Left lung (tissue), 10 donors: ENCODE measurements around the gene CGB2. TPM values are rescaled to one million over a fixed set of nuclear protein-coding genes. Genes with fewer than 3 reads are reported as not detected.
"Not testable (repeated sequence)": the region's sequence is repeated elsewhere in the genome, so short reads cannot be mapped to it uniquely, and the experiment has no call there.

Experiments used
- ATAC-seq: fragments of 200-7000 bp; cut with Tn5 transposase; one replicate; pipeline ENCODE4 v1.9.1; 2020; ENCODE audit warnings: moderate library complexity
- DNase-seq, 4 donors: peaks; one replicate each; pipeline ENCODE4 v3.0.0-alpha.2; 2013 to 2020
- H3K27ac ChIP-seq, 2 donors: fragments of 200-600 bp; sonication (generic) in 1 of 2; one replicate each; pipeline versions ENCODE4 v1.5.0 to v1.8.0; 2020 to 2021
- H3K27me3 ChIP-seq, 2 donors: fragments of 200-600 bp; sonication (generic) in 1 of 2; one replicate each; pipeline versions ENCODE4 v1.5.0 to v1.8.0; 2020 to 2021
- H3K36me3 ChIP-seq, 2 donors: fragments of 200-600 bp; sonication (generic) in 1 of 2; one replicate each; pipeline versions ENCODE4 v1.5.0 to v1.8.0; 2020 to 2021
- H3K4me1 ChIP-seq, 2 donors: fragments of 200-600 bp; one replicate each; pipeline ENCODE4 v1.8.0; 2021
- H3K4me3 ChIP-seq, 2 donors: fragments of 200-600 bp; sonication (generic) in 1 of 2; one replicate each; pipeline versions ENCODE4 v1.5.0 to v1.8.0; 2020 to 2021; ENCODE audit warnings: mild to moderate bottlenecking in 1 of 2
- H3K9me3 ChIP-seq, 2 donors: fragments of 200-600 bp; sonication (generic) in 1 of 2; one replicate each; pipeline versions ENCODE4 v1.5.0 to v1.8.0; 2020 to 2021
- CTCF ChIP-seq, 2 donors: fragments of 200-600 bp; sonication (generic) in 1 of 2; IDR thresholded peaks; one replicate each; pipeline versions ENCODE4 v1.5.0 to v1.8.0; 2021; ENCODE audit warnings: antibody characterized with exemption in 2 of 2
- intact Hi-C, 2 donors: fragments of 100-400 bp; cut with DNase I; formaldehyde crosslinking; loops; one replicate each; pipeline versions ENCODE4 v1.11.2 to v1.14.2; 2022
- polyA plus RNA-seq, 6 donors: library from polyadenylated mRNA; unstranded; fragments of 120-200 nt; gene quantifications; one replicate each; pipeline ENCODE4 v1.2.1, GENCODE V29; 2013; ENCODE audit not compliant: insufficient read length in 6 of 6
- total RNA-seq, 2 donors: library from RNA; stranded (reverse); fragmentation: NEBNext Ultra II Directional; extraction: Animal tissue kit (Norgen Biotek cat#: 25700); gene quantifications; one replicate each; pipeline ENCODE4 v1.2.1, GENCODE V29; 2021
- donor health status: DM: no; HTN: yes; CAD: no.
- donor health status: DM: no; HTN: no; CAD: no.

Gene CGB2
- total and polyA plus RNA-seq, 8 donors, result not detected

DNA sequence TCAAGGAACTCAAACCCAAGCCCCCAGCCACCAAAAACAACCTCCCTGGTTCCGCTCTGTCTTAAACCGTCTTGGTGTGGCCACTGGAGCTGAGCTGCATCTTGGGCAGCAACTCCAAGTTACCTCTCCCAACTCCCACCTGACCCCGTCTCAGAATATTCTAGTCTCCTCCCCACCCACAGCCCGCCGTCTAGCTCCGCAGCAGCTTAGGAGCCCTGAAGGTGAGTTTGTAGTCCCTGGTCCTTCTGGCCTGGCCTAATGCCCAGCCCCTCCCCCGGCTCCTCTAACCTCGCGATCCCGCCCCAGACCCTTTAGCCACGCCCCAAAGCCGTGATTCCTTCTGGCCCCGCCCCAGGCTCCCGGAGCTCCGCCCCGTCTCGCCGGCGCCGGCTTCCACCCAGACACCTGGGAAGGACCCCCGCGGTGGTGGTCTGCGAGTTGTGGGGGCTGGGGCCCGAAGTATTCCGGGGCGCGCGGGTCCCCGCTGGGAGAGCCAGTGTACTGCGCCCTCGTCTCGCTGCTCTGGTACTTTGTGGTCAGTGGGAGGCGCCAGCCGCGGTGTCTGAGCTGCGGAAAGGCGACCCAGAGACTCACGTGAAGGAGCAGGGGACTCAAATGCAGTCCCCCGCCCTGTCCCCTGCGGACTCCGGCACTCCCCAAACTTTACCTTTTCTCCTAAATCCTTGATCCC lies 12.3 kb upstream of the CGB2 start:
- intact Hi-C loops, result no loop called here
- TF ChIP-seq CTCF (IDR thresholded peaks at IDR 0.05), result no peak
- peak overlapping the region; percentile 28 to 43 for H3K4me3 ChIP-seq
- no peak overlapping the region for H3K27ac ChIP-seq
- no peaks in the 10 kb centered on the region for H3K9me3 ChIP-seq
- DNase-seq (peak in 2 of 4 donors; percentile 83 to 90), ATAC-seq (peak; percentile 88)
- H3K36me3 ChIP-seq, result peaks cover 0 to 21% of the 10 kb centered on the region in 2 donors
- peaks cover 11 to 23% of the 10 kb centered on the region in 2 donors for H3K4me1 ChIP-seq
- peaks cover 0 to 43% of the 10 kb centered on the region in 2 donors for H3K27me3 ChIP-seq

GRCh38 chr19:49020342-49020741 lies 11.3 kb upstream of the CGB2 start:
- Histone ChIP-seq H3K36me3 (peaks cover 0 to 12% of the 10 kb centered on the region in 2 donors), H3K9me3 (no peaks in the 10 kb centered on the region), H3K27me3 (peaks cover 0 to 43% of the 10 kb centered on the region in 2 donors), H3K4me3 (no peak overlapping the region), H3K4me1 (peaks cover 11 to 23% of the 10 kb centered on the region in 2 donors), H3K27ac (no peak overlapping the region)
- intact Hi-C loops, result no loop called here
- DNase-seq (no peak), ATAC-seq (no peak)
- TF ChIP-seq CTCF (IDR thresholded peaks at IDR 0.05), result no peak

- H3K9me3 ChIP-seq, result no peaks in the 10 kb centered on the region
- intact Hi-C loops, result no loop called here
- no peak for ATAC-seq
- no peak overlapping the region for H3K4me3 ChIP-seq
- H3K4me1 ChIP-seq, result peaks cover 11 to 23% of the 10 kb centered on the region in 2 donors
- no peak overlapping the region for H3K27ac ChIP-seq
- peaks cover 0 to 43% of the 10 kb centered on the region in 2 donors for H3K27me3 ChIP-seq
- no peak for TF ChIP-seq CTCF (IDR thresholded peaks at IDR 0.05)
- H3K36me3 ChIP-seq, result peaks cover 0 to 3% of the 10 kb centered on the region in 2 donors
- no peak for DNase-seq
These were observed 10.5 kb upstream of the CGB2 start for GRCh38 chr19:49020931-49021895.

GRCh38 chr19:49022116-49022515 lies 9.6 kb upstream of the CGB2 start:
- intact Hi-C loops, result no loop called here
- Histone ChIP-seq H3K9me3 (no peaks in the 10 kb centered on the region), H3K4me1 (peaks cover 11 to 23% of the 10 kb centered on the region in 2 donors), H3K36me3 (no peaks in the 10 kb centered on the region), H3K27me3 (peaks cover 0 to 42% of the 10 kb centered on the region in 2 donors), H3K4me3 (no peak overlapping the region), H3K27ac (no peak overlapping the region)
- ATAC-seq (no peak), DNase-seq (no peak)
- no peak for TF ChIP-seq CTCF (IDR thresholded peaks at IDR 0.05)

GRCh38 chr19:49024233-49024632 lies 7.5 kb upstream of the CGB2 start, which contains the start of gene CGB3:
Gene CGB3 (minus strand): TSS chr19:49024333. CDS start chr19:49023971, 362 bp downstream.
- DNase-seq, H3K9me3 ChIP-seq, H3K4me1 ChIP-seq, H3K4me3 ChIP-seq, H3K27ac ChIP-seq, H3K36me3 ChIP-seq, ATAC-seq, intact Hi-C loops: not testable (repeated sequence)
- peaks cover 0 to 21% of the 10 kb centered on the region in 2 donors for H3K27me3 ChIP-seq

GRCh38 chr19:49025088-49025487 lies 6.6 kb upstream of the CGB2 start:
- peaks cover 0 to 12% of the 10 kb centered on the region in 2 donors for H3K27me3 ChIP-seq
- DNase-seq, ATAC-seq, intact Hi-C loops, H3K36me3 ChIP-seq, H3K4me1 ChIP-seq, H3K27ac ChIP-seq, H3K9me3 ChIP-seq, H3K4me3 ChIP-seq: not testable (repeated sequence)

DNA sequence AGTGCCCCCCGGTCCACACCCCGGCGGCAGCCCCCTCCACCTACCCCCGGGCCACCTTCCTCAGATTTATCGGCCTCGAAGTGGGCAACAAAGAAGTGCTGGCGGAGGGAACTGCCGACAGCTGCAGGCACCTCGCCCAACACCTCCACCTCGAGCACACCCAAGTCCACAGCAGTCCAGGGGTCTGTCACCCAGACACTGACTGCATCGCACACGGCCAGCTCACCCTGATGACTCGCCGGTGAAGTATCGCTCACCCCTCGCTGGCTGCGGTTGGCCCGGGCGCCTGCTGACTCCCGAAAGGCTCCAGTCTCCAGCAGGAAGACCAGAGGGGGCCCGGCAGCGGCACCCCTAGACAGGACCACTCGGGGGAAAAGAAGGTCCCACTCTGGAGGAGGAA lies 6.1 kb upstream of the CGB2 start:
- H3K4me1 ChIP-seq, H3K27ac ChIP-seq, H3K4me3 ChIP-seq, intact Hi-C loops, H3K36me3 ChIP-seq, H3K27me3 ChIP-seq, DNase-seq, H3K9me3 ChIP-seq, ATAC-seq: not testable (repeated sequence)

DNA sequence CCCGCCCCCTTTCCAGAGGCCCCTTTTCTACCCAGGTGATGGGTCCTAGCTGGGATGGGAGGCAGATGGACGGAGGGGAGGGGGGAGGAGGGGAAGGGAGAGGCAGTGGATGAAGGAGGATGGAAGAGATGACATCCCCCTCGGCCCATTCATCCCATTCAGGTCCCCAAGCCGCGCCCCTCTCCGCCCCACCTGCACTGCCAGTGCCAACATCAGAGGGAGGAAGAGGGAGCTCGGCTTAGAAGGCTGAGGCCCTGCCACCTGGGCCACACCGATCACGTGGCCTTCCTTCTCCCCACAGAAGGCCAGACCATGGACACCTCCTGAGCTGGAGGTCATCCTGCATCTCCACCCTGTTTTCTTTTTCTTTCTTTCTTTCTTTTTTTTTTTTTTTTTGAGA lies 3.0 kb upstream of the CGB2 start:
- not testable (repeated sequence) for H3K36me3 ChIP-seq, ATAC-seq

More for the DNA sequence above, 3.0 kb upstream of the CGB2 start:
- H3K9me3 ChIP-seq, DNase-seq, H3K4me3 ChIP-seq, intact Hi-C loops, H3K4me1 ChIP-seq, H3K27ac ChIP-seq, H3K27me3 ChIP-seq: not testable (repeated sequence)
